Vagina (tissue), 2 donors: ENCODE results near the gene MRPL18.

Experiments used
- POLR2A ChIP-seq, 2 donors: fragments of 450-650 bp; IDR thresholded peaks; one replicate each; pipeline ENCODE4 v1.6.1; 2017; ENCODE audit warnings: antibody characterized with exemption in 2 of 2, mild to moderate bottlenecking in 2 of 2, moderate library complexity in 2 of 2
- POLR2AphosphoS5 ChIP-seq, 2 donors: sonication (generic); formaldehyde crosslinking; IDR thresholded peaks; one replicate each; pipeline ENCODE4 v1.9.0; 2017; ENCODE audit warnings: antibody characterized with exemption in 2 of 2, mild to moderate bottlenecking in 2 of 2, low read depth in 1 of 2; ENCODE audit not compliant: insufficient read depth in 1 of 2
- TF ChIP-seq, protein P1 (sequence below), 3 experiments: fragments of 450-650 bp in 2 of 3; fragments of 200-600 bp in 1 of 3; sonication (generic) in 1 of 3; IDR thresholded peaks; one replicate each; pipeline ENCODE4 v1.5.1; 2017 to 2019; ENCODE audit warnings: antibody characterized with exemption in 3 of 3, mild to moderate bottlenecking in 2 of 3, moderate library complexity in 2 of 3

DNA sequence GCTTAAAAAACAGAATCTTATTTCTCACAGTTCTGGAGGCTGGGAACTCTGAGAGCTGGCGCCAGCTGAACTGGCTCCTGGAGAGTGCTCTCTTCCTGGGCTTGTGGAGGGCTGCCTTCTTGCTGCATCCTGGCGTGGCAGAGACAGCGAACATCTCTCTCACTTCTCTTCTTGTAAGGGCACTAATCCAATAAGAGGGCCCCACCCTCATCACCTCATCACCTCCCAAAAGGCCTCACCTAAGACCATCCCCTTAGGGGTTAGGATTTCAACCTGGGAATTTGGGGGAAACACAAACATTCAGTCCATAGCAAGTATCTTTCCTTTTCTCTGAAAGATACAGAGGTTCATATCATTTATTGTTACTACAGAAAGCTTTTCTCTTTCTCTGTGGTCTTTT, 33.7 kb downstream of the MRPL18 start:
- no peak for TF ChIP-seq POLR2A (IDR thresholded peaks at IDR 0.05)
- TF ChIP-seq, protein P1, sequence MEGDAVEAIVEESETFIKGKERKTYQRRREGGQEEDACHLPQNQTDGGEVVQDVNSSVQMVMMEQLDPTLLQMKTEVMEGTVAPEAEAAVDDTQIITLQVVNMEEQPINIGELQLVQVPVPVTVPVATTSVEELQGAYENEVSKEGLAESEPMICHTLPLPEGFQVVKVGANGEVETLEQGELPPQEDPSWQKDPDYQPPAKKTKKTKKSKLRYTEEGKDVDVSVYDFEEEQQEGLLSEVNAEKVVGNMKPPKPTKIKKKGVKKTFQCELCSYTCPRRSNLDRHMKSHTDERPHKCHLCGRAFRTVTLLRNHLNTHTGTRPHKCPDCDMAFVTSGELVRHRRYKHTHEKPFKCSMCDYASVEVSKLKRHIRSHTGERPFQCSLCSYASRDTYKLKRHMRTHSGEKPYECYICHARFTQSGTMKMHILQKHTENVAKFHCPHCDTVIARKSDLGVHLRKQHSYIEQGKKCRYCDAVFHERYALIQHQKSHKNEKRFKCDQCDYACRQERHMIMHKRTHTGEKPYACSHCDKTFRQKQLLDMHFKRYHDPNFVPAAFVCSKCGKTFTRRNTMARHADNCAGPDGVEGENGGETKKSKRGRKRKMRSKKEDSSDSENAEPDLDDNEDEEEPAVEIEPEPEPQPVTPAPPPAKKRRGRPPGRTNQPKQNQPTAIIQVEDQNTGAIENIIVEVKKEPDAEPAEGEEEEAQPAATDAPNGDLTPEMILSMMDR (IDR thresholded peaks at IDR 0.05) = no peak
- TF ChIP-seq POLR2AphosphoS5 (IDR thresholded peaks at IDR 0.05; ENCODE audit: insufficient read depth in 1 of 2, low read depth in 1 of 2) = no peak
